MCF 10A (cell line): ENCODE measurements around the gene NTN4. TPM values are rescaled to one million over a fixed set of nuclear protein-coding genes. Genes with fewer than 3 reads are reported as not detected.

Experiments used
- BruUV-seq: library from RNA; stranded (reverse); fragments of 400-500 nt; replicated peaks from 2 replicates; lab custom pipeline; 2021; lab: Mats Ljungman, UMichigan
- CTCF ChIA-PET: fragments of 300-600 bp; sonication (Branson Sonifier 250); formaldehyde crosslinking; extraction: SDS; loops from one replicate; lab custom pipeline; 2021; ENCODE audit warnings: antibody characterized with exemption, inconsistent platforms; lab: Yijun Ruan, JAX
- POLR2A ChIA-PET: fragments of 300-600, 350-650 bp; sonication (Branson Sonifier 250); formaldehyde crosslinking; extraction: SDS; loops from one replicate; lab custom pipeline; 2020; ENCODE audit warnings: antibody characterized with exemption, inconsistent platforms; lab: Yijun Ruan, JAX
- DNase-seq: peaks from one replicate; pipeline ENCODE4 v3.0.0-alpha.2; 2018; ENCODE audit not compliant: unreplicated experiment
- H3K27ac Mint-ChIP-seq: one replicate; pipeline ENCODE4 v1.8.0; 2022; ENCODE audit warnings: mild to moderate bottlenecking, low read depth, mixed read lengths; ENCODE audit not compliant: unreplicated experiment
- H3K27me3 Mint-ChIP-seq: one replicate; pipeline ENCODE4 v1.8.0; 2022; ENCODE audit warnings: mixed read lengths; ENCODE audit not compliant: insufficient read depth, unreplicated experiment
- H3K36me3 Mint-ChIP-seq: one replicate; pipeline ENCODE4 v1.8.0; 2022; ENCODE audit warnings: mild to moderate bottlenecking, moderate library complexity, mixed read lengths; ENCODE audit not compliant: insufficient read depth, unreplicated experiment
- H3K4me1 Mint-ChIP-seq: one replicate; pipeline ENCODE4 v1.8.0; 2022; ENCODE audit warnings: mixed read lengths; ENCODE audit not compliant: insufficient read depth, unreplicated experiment
- H3K4me3 Mint-ChIP-seq: one replicate; pipeline ENCODE4 v1.8.0; 2022; ENCODE audit warnings: mild to moderate bottlenecking, moderate library complexity, mixed read lengths; ENCODE audit not compliant: unreplicated experiment
- H3K9me3 Mint-ChIP-seq: one replicate; pipeline ENCODE4 v1.8.0; 2022; ENCODE audit warnings: mixed read lengths; ENCODE audit not compliant: unreplicated experiment
- CTCF ChIP-seq: fragments of 200-600 bp; IDR thresholded peaks from one replicate; pipeline ENCODE4 v1.8.0; 2022; ENCODE audit warnings: antibody characterized with exemption, mild to moderate bottlenecking; ENCODE audit not compliant: unreplicated experiment
- intact Hi-C: fragments of 100-400 bp; cut with micrococcal nuclease; formaldehyde crosslinking; loops from 2 replicates; pipeline ENCODE4 v1.14.1; 2022
- total RNA-seq: library from RNA; stranded (reverse); gene quantifications from 2 replicates; pipeline ENCODE4 v1.2.3, GENCODE V29; 2022

Gene NTN4
- total RNA-seq, 1 experiment from 2014 or later, result 53.0 TPM

- intact Hi-C loops, result no loop called here
- Mint-ChIP-seq H3K36me3 (no peaks in the 10 kb centered on the region), H3K4me1 (no peaks in the 10 kb centered on the region), H3K27ac (no peak overlapping the region), H3K4me3 (no peak overlapping the region), H3K27me3 (no peaks in the 10 kb centered on the region), H3K9me3 (no peaks in the 10 kb centered on the region)
- CTCF ChIA-PET, result interaction anchor here (1.1 to 1.4 kb wide), 2 partner anchors 9 to 25 kb away, joined by 3 read pairs; no protein-coding TSS in a partner anchor
- TF ChIP-seq CTCF, result no peak
- POLR2A ChIA-PET, result interaction anchor here (0.6 to 1.1 kb wide), 3 partner anchors 9 to 162 kb away, joined by 3 to 4 read pairs (median 3); no protein-coding TSS in a partner anchor
- no TSS peak for BruUV-seq
- DNase-seq, result no peak
Observed at GRCh38 chr12:95643256-95643655, 147.3 kb downstream of the NTN4 start.

GRCh38 chr12:95642583-95642982 lies 148.0 kb downstream of the NTN4 start:
- intact Hi-C loops, result no loop called here
- H3K9me3 Mint-ChIP-seq, result no peaks in the 10 kb centered on the region
- H3K4me1 Mint-ChIP-seq, result no peaks in the 10 kb centered on the region
- H3K36me3 Mint-ChIP-seq, result no peaks in the 10 kb centered on the region
- BruUV-seq, result no TSS peak
- no peak overlapping the region for H3K27ac Mint-ChIP-seq
- TF ChIP-seq CTCF, result no peak
- no peak for DNase-seq
- POLR2A ChIA-PET, result interaction anchor here (1.1 kb wide), 2 partner anchors 9 to 10 kb away, joined by 3 to 4 read pairs; no protein-coding TSS in a partner anchor
- no peak overlapping the region for H3K4me3 Mint-ChIP-seq
- H3K27me3 Mint-ChIP-seq, result no peaks in the 10 kb centered on the region
- CTCF ChIA-PET, result interaction anchor here (0.7 to 1.4 kb wide), 3 partner anchors 9 to 25 kb away, joined by 3 to 4 read pairs (median 3); no protein-coding TSS in a partner anchor

GRCh38 chr12:95641299-95641952 lies 149.1 kb downstream of the NTN4 start:
- POLR2A ChIA-PET, result no interaction called here
- no peak for DNase-seq
- Mint-ChIP-seq H3K4me3 (no peak overlapping the region), H3K27ac (no peak overlapping the region), H3K4me1 (no peaks in the 10 kb centered on the region), H3K9me3 (no peaks in the 10 kb centered on the region), H3K27me3 (no peaks in the 10 kb centered on the region), H3K36me3 (no peaks in the 10 kb centered on the region)
- CTCF ChIA-PET, result interaction anchor here (0.6 to 0.7 kb wide), 4 partner anchors 63 to 407 kb away, joined by 3 read pairs; no protein-coding TSS in a partner anchor
- no TSS peak for BruUV-seq
- TF ChIP-seq CTCF, result no peak
- intact Hi-C loops, result no loop called here

GRCh38 chr12:95640516-95640915 lies 150.0 kb downstream of the NTN4 start:
- intact Hi-C loops, result no loop called here
- DNase-seq, result no peak
- no peaks in the 10 kb centered on the region for H3K27me3 Mint-ChIP-seq
- no peak for TF ChIP-seq CTCF
- no peak overlapping the region for H3K27ac Mint-ChIP-seq
- H3K4me1 Mint-ChIP-seq, result no peaks in the 10 kb centered on the region
- no peaks in the 10 kb centered on the region for H3K36me3 Mint-ChIP-seq
- H3K4me3 Mint-ChIP-seq, result no peak overlapping the region
- ChIA-PET POLR2A (no interaction called here), CTCF (interaction anchor here (1.4 kb wide), 1 partner anchor 176 kb away, joined by 3 read pairs; no protein-coding TSS in a partner anchor)
- BruUV-seq, result no TSS peak
- no peaks in the 10 kb centered on the region for H3K9me3 Mint-ChIP-seq
